Liver (tissue), 9 donors: ENCODE data around the gene GFPT2. TPM values are rescaled to one million over a fixed set of nuclear protein-coding genes. Genes with fewer than 3 reads are reported as not detected.

Experiments used
- DNase-seq: peaks from one replicate; pipeline ENCODE4 v3.0.0-alpha.2; 2017; ENCODE audit warnings: low spot score
- H3K27ac ChIP-seq, 2 donors: one replicate each; pipeline ENCODE4 v1.7.0; 2013; ENCODE audit warnings: inconsistent platforms in 2 of 2, low read length in 2 of 2, control low read depth in 1 of 2, low read depth in 1 of 2, mild to moderate bottlenecking in 1 of 2
- H3K27me3 ChIP-seq, 4 donors: one replicate each; pipeline versions ENCODE4 v1.6.1 to v1.7.0; 2013; ENCODE audit warnings: low read length in 3 of 4, inconsistent platforms in 1 of 4, mild to moderate bottlenecking in 1 of 4, moderate library complexity in 1 of 4; ENCODE audit not compliant: control insufficient read depth in 4 of 4, insufficient read depth in 4 of 4
- H3K36me3 ChIP-seq, 4 donors: one replicate each; pipeline versions ENCODE4 v1.6.1 to v1.7.0; 2013; ENCODE audit warnings: low read length in 3 of 4, mild to moderate bottlenecking in 3 of 4, low read depth in 1 of 4, moderate library complexity in 1 of 4; ENCODE audit not compliant: control insufficient read depth in 4 of 4, insufficient read depth in 3 of 4
- H3K4me1 ChIP-seq, 4 donors: one replicate each; pipeline versions ENCODE4 v1.6.1 to v1.7.0; 2013; ENCODE audit warnings: low read length in 3 of 4, mild to moderate bottlenecking in 3 of 4, moderate library complexity in 1 of 4; ENCODE audit not compliant: control insufficient read depth in 4 of 4, insufficient read depth in 4 of 4
- H3K4me3 ChIP-seq, 3 donors: one replicate each; pipeline versions ENCODE4 v1.6.1 to v1.7.0; 2013; ENCODE audit warnings: low read length in 3 of 3, control low read depth in 1 of 3, low read depth in 1 of 3, mild to moderate bottlenecking in 1 of 3
- H3K9ac ChIP-seq, 2 donors: one replicate each; pipeline ENCODE4 v1.7.0; 2013; ENCODE audit warnings: low read length in 2 of 2, mild to moderate bottlenecking in 2 of 2, moderate library complexity in 2 of 2, control low read depth in 1 of 2, low read depth in 1 of 2
- H3K9me3 ChIP-seq, 4 donors: one replicate each; pipeline versions ENCODE4 v1.6.1 to v1.7.0; 2013; ENCODE audit warnings: low read length in 3 of 4; ENCODE audit not compliant: control insufficient read depth in 4 of 4
- EGR1 ChIP-seq, 2 donors: IDR thresholded peaks; 2 replicates each; pipeline ENCODE4 v1.6.1; 2016 to 2018; ENCODE audit warnings: antibody characterized with exemption in 2 of 2, low read depth in 2 of 2
- FOXA1 ChIP-seq: IDR thresholded peaks from 2 replicates; pipeline ENCODE4 v1.6.1; 2016; ENCODE audit warnings: antibody characterized with exemption
- FOXA2 ChIP-seq: IDR thresholded peaks from 2 replicates; pipeline ENCODE4 v1.6.1; 2016; ENCODE audit warnings: antibody characterized with exemption
- GABPA ChIP-seq, 2 donors: IDR thresholded peaks in 1 of 2; conservative IDR thresholded peaks in 1 of 2; 2 replicates each; pipeline ENCODE4 v1.6.1; 2016; ENCODE audit warnings: antibody characterized with exemption in 2 of 2, mild to moderate bottlenecking in 1 of 2, moderate library complexity in 1 of 2
- HNF4A ChIP-seq, 2 donors: conservative IDR thresholded peaks; 2 replicates each; pipeline ENCODE4 v1.6.1; 2016; ENCODE audit warnings: antibody characterized with exemption in 2 of 2, mild to moderate bottlenecking in 2 of 2
- JUND ChIP-seq, 2 donors: IDR thresholded peaks; 2 replicates each; pipeline ENCODE4 v1.6.1; 2016; ENCODE audit warnings: antibody characterized with exemption in 2 of 2
- NR2F2 ChIP-seq: IDR thresholded peaks from 2 replicates; pipeline ENCODE4 v1.6.1; 2016; ENCODE audit warnings: antibody characterized with exemption
- RAD21 ChIP-seq, 2 donors: IDR thresholded peaks; 2 replicates each; pipeline ENCODE4 v1.6.1; 2016; ENCODE audit warnings: antibody characterized with exemption in 2 of 2, mild to moderate bottlenecking in 2 of 2
- REST ChIP-seq: IDR thresholded peaks from 2 replicates; pipeline ENCODE4 v1.6.1; 2016; ENCODE audit warnings: antibody characterized with exemption, mild to moderate bottlenecking
- TAF1 ChIP-seq: conservative IDR thresholded peaks from 2 replicates; pipeline ENCODE4 v1.6.1; 2016; ENCODE audit warnings: antibody characterized with exemption, mild to moderate bottlenecking
- ZBTB33 ChIP-seq: IDR thresholded peaks from 2 replicates; pipeline ENCODE4 v1.6.1; 2016; ENCODE audit warnings: antibody characterized with exemption
- WGBS: extraction: QIAGEN DNeasy Blood & Tissue Kit; methylation state at CpG from one replicate; pipeline ENCODE4 v1.1.7; 2013; 5-methylcytosine and 5-hydroxymethylcytosine counted together
- polyA plus RNA-seq, 2 donors: library from polyadenylated mRNA; stranded (reverse) in 1 of 2; unstranded in 1 of 2; fragments of 200-250 nt in 1 of 2; fragments of >200 nt in 1 of 2; fragmentation: Nextera tagmentation in 1 of 2; extraction: Ambion mirVana in 1 of 2; gene quantifications; one replicate each; pipeline versions ENCODE4 v1.2.1 to v1.2.3, GENCODE V29; 2013 to 2015
- total RNA-seq, 2 donors: library from RNA; depleted of rRNA; stranded (reverse); fragments of >200 nt; gene quantifications; one replicate each; pipeline ENCODE4 v1.2.3, GENCODE V29; 2014
- donor health status: healthy.
- donor health status: healthy.
- donor health status: healthy.
- donor health status: healthy.
- donor health status: healthy.

The GFPT2 gene
- total and polyA plus RNA-seq, 4 donors = 0.32 to 1.8 (median 0.54) TPM

GRCh38 chr5:180389252-180390101 lies 36.3 kb upstream of the GFPT2 start:
- WGBS = 57% methylated on average over 39 of the region's 39 CpGs
- no peak overlapping the region for H3K9ac ChIP-seq
- TF ChIP-seq EGR1 (IDR thresholded peaks at IDR 0.05; ENCODE audit: low read depth in 2 of 2) = no peak
- TF ChIP-seq GABPA (IDR thresholded peaks at IDR 0.05 in 1 of 2, conservative IDR thresholded peaks at IDR 0.05 in 1 of 2) = no peak
- no peak for TF ChIP-seq FOXA1
- no peak for TF ChIP-seq ZBTB33
- no peak for TF ChIP-seq FOXA2
- no peak for TF ChIP-seq JUND (IDR thresholded peaks at IDR 0.05)
- no peak for TF ChIP-seq NR2F2
- TF ChIP-seq HNF4A (conservative IDR thresholded peaks at IDR 0.05) = no peak
- no peak for TF ChIP-seq RAD21 (IDR thresholded peaks at IDR 0.05)
- no peaks in the 10 kb centered on the region for H3K4me1 ChIP-seq
- DNase-seq = no peak
- no peaks in the 10 kb centered on the region for H3K9me3 ChIP-seq
- no peak overlapping the region for H3K27ac ChIP-seq
- no peaks in the 10 kb centered on the region for H3K27me3 ChIP-seq
- no peak overlapping the region for H3K4me3 ChIP-seq
- no peaks in the 10 kb centered on the region for H3K36me3 ChIP-seq

GRCh38 chr5:180387798-180388197 lies 34.7 kb upstream of the GFPT2 start:
- 87% methylated on average over 6 of the region's 6 CpGs for WGBS
- DNase-seq = no peak

More at GRCh38 chr5:180387798-180388197, 34.7 kb upstream of the GFPT2 start:
- Histone ChIP-seq H3K9me3 (no peaks in the 10 kb centered on the region), H3K27ac (no peak overlapping the region), H3K36me3 (no peaks in the 10 kb centered on the region), H3K4me3 (no peak overlapping the region), H3K27me3 (no peaks in the 10 kb centered on the region), H3K9ac (no peak overlapping the region), H3K4me1 (no peaks in the 10 kb centered on the region)
- no peak for TF ChIP-seq FOXA2
- no peak for TF ChIP-seq REST
- TF ChIP-seq TAF1 = no peak
